GM19455 (cell line): Measurements from ENCODE around the gene VPREB1.
"Not testable (repeated sequence)": the region's sequence is repeated elsewhere in the genome, so short reads cannot be mapped to it uniquely, and the experiment has no call there.

ENCODE experiments used
- ATAC-seq: cut with Tn5 transposase; IDR thresholded peaks from one replicate; pipeline ENCODE4 v1.9.1; 2021; ENCODE audit not compliant: unreplicated experiment

VPREB1 gene

DNA sequence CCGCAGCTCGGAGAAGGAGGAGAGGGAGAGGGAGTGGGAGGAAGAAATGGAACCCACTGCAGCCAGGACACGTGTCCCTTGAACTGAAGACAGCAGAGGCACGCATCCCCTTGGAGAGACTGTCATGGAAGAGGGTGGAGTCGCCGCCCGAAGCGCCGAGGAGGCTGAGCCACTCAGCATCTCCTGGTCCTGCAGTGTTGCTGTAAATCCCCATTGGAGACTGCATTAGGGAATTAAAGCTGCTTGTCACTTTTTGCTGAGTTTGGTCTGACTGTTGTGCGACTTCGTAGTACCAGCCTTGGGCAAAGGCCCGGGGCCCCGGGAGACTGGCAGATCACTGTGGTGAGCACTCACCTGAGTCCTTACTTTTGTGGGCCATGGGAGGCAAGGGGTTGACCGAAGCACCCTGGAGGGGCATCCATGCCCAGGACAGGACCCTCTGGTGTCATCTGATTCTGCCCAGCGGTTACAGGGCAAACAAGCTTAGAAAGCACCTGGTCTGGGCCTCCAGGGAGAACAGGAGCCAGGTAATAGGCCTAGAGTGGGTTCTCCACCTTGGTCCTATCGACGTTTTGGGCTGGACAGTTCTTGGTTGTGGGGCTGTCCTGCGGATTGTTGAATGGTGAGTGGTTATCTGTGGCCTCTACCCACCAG is 797 bp downstream of the VPREB1 start:
- no peak for ATAC-seq

DNA sequence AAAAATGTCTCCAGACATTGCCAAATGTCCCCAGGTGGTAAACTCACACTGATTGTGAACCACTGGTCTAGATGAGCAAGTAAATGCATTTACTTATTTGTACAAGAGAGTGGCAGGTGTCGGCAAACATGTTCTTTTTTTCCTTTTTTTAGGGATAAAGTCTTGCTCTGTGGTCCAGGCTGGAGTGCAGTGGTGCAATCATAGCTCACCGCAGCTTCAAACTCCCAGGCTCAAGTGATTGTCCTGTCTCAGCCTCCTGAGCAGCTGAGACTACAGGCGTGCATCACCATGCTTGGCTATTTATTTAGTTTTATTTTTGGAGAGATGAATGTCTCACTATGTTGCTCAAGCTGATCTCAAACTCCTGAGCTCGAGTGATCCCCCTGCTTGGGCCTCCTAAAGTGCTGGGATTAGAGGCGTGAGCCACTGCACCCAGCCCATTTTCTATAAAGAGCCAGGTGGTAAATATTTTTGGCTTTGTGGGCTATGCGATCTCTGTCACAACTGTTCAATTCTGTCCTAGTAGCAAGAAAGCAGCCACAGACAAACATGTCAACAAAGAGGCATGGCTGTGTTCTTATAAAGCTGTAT is 1.4 kb downstream of the VPREB1 start:
- no peak for ATAC-seq

DNA sequence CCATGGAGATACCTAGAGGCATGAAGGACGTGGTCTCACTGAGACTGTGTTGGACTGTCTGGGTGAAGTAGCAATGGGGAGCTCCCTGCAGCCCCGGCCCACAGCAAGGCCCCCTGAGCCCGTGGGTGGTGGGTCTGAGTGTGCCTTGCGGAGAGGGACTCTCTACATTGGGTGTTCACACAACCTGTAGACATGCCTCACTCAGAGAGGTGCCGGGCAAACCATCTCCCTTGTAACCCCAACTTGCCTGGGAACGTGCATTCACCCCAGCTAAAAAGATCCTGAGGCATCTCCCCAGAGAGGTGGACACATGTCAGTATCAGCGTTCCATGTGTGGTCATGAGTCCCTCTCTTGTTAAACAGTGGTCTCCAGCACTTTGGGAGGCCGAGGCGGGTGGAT is 2.1 kb downstream of the VPREB1 start:
- no peak for ATAC-seq

DNA sequence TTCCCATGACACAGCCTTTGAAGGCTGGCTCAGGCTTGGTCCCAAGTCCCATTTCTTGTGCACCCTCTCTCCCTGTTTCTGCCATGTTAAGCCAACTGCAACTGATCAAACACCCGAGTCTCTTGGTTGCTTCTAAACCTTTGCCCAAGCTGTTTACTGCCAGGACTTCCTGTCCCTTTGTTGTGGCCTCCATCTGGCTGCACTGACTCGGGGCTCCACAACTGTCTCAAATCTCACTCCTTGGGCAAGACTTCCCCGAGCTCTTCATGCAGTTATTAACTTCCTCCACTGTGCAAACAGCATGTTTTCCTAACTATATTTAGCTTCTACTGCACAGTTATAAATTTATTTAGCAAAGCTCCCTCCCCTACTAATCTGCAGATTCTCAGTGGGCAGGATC is 4.3 kb downstream of the VPREB1 start:
- ATAC-seq, result no peak

DNA sequence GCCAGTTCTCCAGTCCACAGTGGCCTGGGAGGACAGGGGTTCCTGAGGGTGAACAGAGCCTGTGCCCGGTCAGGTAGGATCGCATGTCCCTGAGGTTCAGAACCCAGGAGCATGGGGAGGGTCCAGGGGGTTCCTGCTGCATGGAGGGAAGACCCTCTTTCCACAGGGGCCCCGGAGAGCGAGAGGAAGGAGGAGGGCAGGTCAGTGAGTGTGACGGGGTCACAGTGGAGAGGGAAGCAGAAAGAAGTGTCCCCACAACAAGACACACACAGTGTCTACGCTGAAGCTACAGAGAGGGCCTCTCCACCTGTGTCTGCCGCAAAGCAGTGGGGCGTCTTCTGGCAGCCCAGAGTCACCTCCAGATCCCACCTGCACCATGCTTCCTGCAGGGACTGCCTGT is 6.1 kb downstream of the VPREB1 start:
- not testable (repeated sequence) for ATAC-seq

DNA sequence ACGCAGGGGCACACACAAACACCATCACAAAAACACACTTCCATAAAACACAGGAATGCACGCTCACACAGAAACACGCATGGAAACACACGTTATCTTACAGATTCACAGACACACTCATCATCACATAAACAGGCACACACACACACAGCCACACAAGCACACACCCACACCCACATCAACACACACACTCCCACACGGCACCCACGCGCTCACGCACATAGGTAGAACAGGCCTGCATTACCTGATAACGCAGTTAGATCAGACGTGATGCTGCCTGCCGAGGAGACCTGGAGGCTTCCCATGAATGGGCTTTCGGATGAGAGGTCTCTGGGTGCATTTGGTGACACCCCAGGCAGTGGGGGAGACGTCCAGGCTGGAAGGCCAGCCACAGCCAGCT is 11.5 kb downstream of the VPREB1 start:
- not testable (repeated sequence) for ATAC-seq

DNA sequence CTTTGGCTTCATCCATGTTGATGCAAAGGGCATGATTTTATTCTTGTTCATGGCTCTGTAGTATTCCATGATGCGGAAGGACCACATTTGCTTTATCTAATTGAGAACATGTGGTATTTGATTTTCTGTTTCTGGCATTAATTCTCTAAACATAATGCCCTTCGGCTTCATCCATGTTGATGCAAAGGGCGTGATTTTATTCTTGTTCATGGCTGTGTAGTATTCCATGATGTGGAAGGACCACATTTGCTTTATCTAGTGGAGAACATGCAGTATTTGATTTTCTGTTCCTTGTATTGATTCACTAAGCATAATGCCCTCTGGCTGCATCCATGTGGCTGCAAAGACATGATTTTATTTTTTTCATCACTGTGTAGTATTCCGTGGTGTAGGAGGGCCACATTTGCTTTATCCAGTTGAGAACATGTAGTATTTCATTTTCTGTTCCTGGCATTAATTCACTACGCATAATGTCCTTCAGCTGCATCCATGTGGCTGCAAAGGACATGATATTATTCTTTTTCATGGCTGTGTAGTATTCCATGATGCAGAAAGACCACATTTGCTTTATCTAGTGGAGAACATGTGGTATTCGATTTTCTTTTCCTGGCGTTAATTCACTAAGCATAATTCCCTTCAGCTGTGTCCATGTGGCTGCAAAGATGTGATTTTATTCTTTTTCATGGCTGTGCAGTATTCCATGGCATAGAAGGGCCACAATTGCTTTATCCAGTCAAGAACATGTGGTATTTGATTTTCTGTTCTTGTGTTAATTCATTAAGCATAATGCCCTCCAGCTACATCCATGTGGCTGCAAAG is 14.2 kb downstream of the VPREB1 start:
- not testable (repeated sequence) for ATAC-seq

DNA sequence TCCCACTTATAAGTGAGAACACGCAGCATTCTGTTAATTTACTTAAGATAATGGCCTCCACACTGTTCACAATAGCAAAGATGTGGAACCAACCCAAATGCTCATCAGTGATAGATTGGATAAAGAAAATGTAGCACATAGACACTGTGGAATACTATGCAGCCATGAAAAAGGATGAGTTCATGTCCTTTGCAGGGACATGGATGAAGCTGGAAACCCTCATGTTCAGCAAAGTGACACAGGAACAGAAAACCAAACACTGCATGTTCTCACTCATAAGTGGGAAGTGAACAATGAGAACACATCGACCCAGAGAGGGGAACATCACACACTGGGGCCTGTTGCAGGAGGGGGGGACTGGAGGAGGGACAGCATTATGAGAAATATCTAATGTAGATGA is 15.6 kb downstream of the VPREB1 start:
- not testable (repeated sequence) for ATAC-seq

DNA sequence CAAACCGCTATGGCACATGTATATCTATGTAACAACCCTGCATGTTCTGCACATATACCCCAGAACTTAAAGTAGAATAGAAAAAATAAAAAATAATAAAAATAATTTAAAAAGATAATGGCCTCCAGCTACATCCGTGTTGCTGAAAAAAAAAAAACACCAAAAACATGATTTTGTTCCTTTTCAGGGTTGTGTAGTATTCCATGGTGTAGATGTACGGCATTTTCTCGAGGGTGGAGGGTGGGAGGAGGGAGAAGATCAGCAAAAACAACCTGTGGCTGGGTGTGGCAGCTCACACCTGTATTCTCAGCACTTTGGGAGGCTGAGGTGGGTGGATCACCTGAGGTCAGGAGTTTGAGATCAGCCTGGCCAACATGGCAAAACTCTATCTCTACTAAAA is 16.0 kb downstream of the VPREB1 start:
- ATAC-seq, result not testable (repeated sequence)

DNA sequence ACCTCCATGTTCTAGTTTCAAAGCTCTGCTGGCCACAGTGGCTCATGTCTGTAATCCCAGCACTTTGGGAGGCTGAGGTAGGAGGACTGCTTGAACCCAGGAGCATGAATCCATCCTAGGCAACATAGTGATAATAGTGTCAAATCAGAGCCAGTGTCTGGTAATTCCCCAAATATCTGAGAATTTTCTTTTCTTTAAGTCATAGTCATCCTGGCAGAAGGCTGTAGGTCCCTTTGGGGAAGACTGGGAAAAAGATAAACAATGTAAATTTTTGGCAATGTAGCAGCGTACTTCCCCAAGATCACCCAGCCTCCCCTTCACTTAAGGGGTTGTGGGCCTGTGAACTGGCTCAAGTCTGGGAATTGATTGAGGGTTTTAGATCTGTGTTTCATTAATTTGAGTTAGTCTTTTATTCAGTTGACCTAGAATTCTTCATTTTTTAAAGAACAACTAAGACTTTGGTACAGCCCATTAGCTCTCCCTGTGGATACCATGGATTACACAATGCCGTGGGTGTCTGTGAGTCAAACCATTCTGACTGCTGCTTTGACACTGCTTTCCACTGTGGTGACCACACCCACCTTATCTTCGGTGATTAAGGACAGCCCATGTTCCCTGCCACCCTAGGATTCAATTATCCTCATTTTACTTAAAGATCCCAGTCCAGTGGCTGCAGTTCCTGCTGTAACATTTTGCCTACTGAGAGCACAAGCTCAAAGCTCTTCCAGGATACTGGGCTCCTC is 17.9 kb downstream of the VPREB1 start:
- not testable (repeated sequence) for ATAC-seq

DNA sequence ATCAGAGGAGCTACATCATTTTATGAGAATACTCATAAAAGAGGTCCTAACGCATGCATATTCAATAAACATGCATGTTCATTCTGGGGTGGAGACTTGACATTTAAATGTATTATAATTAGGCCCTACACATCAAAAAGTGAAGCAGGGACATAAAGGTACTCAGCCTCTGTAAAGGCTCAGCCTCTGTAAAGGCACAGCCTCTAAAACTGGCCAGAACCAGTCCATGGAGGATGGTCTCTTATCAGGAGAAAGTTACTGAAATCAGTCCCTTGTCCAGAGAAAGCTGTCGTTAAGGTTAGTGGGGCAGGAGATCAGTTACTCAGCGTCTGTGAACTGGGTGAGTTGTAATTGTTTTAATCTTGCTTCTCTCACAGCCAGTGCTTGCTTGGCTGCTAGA is 19.2 kb downstream of the VPREB1 start:
- ATAC-seq, result not testable (repeated sequence)

DNA sequence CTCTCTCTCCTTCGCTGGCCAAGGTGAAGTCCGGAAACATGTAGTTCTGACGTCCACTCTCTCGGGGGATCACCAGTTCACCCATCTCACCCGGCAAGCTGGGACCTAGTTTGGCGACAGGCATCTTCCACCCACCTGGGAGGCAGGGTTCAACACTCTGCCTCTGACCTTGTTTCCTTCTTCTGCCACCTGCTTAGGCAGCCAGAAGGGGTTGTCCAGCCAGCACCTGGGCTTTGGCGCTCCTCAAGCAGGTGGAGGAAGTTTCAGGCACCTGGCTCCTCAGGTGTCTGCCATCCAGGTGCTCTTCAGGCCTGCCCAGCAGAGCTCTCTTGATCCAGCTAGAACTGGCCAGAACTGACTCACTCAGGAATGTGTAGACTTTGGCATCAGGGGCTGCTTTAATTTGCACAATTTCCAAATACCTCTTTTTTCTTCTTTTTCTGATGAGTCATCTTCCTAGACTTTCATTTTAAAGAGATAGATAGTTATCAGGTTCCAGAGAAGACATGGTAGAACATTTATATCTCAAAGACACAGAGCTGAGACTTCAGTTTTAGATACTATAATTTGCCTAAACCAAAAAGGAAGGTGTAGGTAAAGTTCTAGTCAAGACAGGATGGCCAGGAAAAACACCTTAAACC is 25.6 kb downstream of the VPREB1 start:
- ATAC-seq, result not testable (repeated sequence)

DNA sequence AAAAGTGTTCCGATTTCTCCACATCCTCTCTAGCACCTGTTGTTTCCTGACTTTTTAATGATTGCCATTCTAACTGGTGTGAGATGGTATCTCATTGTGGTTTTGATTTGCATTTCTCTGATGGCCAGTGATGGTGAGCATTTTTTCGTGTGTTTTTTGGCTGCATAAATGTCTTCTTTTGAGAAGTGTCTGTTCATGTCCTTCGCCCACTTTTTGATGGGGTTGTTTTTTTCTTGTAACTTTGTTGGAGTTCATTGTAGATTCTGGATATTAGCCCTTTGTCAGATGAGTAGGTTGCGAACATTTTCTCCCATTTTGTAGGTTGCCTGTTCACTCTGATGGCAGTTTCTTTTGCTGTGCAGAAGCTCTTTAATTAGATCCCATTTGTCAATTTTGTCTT is 32.8 kb downstream of the VPREB1 start:
- not testable (repeated sequence) for ATAC-seq

DNA sequence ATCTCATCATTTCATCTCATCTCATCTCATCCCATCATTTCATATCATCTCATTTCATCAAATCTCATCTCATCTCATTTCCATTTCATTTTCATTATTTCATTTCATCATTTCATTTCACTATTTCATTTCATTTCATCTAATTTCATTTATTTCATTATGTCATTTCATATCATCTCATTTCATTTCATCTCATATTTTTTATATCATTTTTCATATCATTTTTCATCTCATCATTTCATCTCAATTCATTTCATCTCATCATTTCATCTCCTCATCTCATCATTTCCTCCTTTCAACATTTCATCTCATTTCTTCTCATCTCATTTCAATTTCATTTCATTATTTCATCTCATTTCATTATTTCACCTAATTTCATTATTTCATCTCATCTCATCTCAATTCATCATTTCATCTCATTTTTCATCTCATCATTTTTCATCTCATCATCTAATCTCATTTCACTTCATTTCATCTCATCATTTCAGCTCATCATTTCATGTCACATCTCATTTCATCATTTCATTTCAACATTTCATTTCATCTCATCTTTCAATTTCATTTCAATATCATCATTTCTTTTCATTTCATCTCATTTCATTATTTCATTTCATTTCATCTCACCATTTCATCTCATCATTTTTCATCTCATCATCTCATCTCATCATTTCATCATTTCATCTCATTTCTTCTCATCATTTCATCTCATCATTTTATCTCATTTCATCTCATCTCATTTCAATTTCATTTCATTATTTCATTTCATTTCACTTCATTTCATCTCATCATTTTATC is 40.6 kb downstream of the VPREB1 start:
- not testable (repeated sequence) for ATAC-seq

DNA sequence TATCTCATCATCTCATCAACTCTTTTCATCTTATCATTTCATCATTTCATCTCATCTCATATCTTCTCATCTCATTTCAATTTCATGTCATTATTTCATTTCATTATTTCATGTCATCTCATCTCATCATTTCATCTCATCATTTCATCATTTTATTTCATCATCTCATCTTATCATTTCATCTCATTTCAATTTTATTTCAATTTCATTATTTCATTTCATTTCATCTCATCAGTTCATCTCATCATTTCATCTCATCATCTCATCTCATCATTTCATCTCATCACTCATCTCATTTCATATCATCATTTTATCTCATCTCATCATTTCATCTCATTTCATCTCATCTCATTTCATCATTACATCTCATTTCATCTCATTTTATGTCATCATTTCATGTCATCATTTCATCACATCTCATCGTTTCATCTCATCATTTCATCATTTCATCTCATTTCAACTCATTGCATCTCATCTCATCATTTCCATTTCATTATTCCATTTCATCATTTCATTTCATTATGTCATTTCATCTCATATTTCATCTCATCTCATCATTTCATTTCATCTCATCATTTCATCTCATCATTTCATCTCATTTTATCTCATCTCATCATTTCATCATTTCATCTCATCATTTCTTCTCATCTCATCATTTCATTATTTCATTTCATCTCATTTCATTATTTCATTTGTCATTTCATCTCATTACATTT is 42.0 kb downstream of the VPREB1 start:
- not testable (repeated sequence) for ATAC-seq

DNA sequence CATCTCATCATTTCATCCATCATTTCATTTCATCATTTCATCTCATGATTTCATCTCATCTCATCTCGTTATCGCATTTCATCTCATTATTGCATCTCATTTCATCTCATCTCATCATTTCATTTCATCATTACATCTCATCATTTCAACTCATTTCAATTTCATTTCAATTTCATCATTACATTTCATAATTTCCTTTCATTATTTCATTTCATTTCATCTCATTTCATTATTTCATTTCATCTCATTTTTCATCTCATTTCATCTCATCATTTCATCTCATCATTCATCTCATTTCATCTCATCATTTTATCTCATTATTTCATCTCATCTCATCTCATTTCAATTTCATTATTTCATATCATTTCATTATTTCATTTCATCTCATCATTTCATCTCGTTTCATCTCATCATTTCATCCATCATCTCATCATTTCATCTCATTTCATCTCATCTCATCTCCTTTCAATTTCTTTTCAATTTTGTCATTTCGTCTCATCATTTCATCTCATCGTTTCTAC is 42.6 kb downstream of the VPREB1 start:
- not testable (repeated sequence) for ATAC-seq

DNA sequence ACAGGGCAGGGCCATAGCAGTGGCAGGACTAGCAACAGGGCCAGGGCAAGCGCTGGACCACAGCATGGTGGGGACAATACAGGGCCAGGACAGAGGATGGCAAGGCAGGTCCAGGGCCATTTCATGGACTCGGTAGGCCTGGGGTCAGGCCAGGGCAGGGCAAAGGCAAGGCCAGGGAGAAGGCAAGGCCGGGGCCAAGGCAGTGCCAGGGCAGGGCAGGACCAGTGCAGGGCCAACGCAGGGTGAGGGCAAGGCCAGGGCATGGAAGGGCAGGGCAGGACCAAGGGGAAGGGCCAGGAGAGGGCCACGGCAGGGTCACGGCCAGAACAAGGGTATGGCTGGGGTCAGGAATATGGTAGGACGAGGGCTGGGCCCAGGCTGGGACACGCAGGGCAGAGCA is 45.1 kb downstream of the VPREB1 start:
- ATAC-seq, result not testable (repeated sequence)

DNA sequence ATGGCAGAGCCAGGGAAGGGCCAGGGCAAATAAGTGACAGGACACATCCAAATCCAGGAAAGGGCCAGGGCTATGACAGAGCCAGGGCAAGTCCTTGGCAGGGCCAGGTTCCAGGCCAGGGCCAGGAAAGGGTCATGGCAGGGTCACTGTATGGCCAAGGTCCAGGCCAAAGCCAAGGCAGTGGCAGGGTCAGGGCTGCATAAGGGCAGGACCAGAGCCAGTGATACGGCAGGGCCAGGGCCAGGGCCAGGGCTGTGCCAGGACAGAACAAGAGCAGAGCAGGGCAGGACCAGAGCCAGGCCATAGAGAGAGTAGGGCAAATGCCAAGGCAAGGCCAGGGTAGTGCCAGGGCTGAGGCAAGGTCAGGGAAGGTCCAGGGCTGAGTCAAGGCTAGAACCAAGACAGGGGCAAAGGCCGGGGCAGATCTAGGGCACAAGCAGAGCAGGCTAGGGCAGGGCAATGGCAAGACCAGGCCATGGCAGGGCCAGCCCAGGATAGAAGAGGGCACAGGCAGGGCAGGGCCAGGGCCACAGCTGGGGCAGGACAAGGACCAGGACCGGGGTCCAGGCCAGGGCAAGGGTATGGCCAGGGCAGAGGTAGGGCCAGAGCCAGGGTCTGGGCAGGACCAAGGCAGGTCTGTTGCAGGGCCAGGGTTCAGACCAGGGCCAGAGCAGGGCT is 46.7 kb downstream of the VPREB1 start:
- not testable (repeated sequence) for ATAC-seq

DNA sequence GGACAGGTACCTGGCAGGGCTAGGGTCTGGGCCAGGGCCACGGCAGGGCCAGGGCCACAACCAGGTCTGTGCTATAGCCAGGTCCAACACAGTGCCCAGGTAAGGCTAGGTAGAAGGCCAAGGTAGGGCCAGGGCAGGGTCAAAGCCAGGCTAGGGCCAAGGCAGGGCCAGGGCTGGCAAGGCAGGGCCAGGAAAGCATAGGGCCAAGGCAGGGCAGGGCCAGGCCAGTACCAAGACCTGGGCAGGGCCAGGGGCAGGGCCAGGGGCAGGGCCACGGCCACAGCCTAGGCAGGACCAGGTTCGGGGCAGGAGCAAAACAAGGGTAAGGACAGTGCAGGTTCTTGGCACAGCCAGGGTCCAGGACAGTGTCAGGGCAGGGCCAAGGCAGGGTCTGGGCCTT is 48.1 kb downstream of the VPREB1 start:
- ATAC-seq, result not testable (repeated sequence)
